ENCODE measurements around the gene SPG11.

- TF ChIP-seq ELF4 (CRISPR knock-in tag; IDR thresholded peaks at IDR 0.05; ENCODE audit: borderline replicate concordance), result no peak
- TF ChIP-seq BCL6 (CRISPR knock-in tag; IDR thresholded peaks at IDR 0.05), result no peak
- TF ChIP-seq CTCF (CRISPR knock-in tag; IDR thresholded peaks at IDR 0.05), result no peak
- TF ChIP-seq POGZ (CRISPR knock-in tag; IDR thresholded peaks at IDR 0.05), result no peak
- no peak for TF ChIP-seq ZNF44 (CRISPR knock-in tag; IDR thresholded peaks at IDR 0.05)
- TF ChIP-seq DNMT3B (CRISPR knock-in tag; conservative IDR thresholded peaks at IDR 0.05), result no peak
- TF ChIP-seq ZSCAN21 (CRISPR knock-in tag; IDR thresholded peaks at IDR 0.05; ENCODE audit: borderline replicate concordance), result no peak
- TF ChIP-seq NFYB (CRISPR knock-in tag; IDR thresholded peaks at IDR 0.05), result no peak
- no peak for TF ChIP-seq ZNF143 (CRISPR knock-in tag; IDR thresholded peaks at IDR 0.05)
- no peak for TF ChIP-seq ZNF563 (CRISPR knock-in tag; IDR thresholded peaks at IDR 0.05)
- no peak for TF ChIP-seq ZBTB4 (CRISPR knock-in tag; IDR thresholded peaks at IDR 0.05; ENCODE audit: borderline replicate concordance)
- no peak for TF ChIP-seq AFF4 (CRISPR knock-in tag; IDR thresholded peaks at IDR 0.05)
- no peak for TF ChIP-seq PCBP1 (IDR thresholded peaks at IDR 0.05; ENCODE audit: borderline replicate concordance, low read depth, low read length)
These were observed 77.8 kb downstream of the SPG11 start for GRCh38 chr15:44585633-44586032.
